GM10248 (cell line): ENCODE data around the gene ZNF775.

Experiments
- CTCF ChIA-PET: fragments of 300-600 bp; sonication (Branson Sonifier 250); formaldehyde crosslinking; extraction: SDS; loops from one replicate; lab custom pipeline; 2021; ENCODE audit warnings: antibody characterized with exemption; lab: Yijun Ruan, JAX
- POLR2A ChIA-PET: fragments of 350-650 bp; sonication (Branson Sonifier 250); formaldehyde crosslinking; extraction: SDS; loops from one replicate; lab custom pipeline; 2020; ENCODE audit warnings: antibody characterized with exemption; lab: Yijun Ruan, JAX
- DNase-seq: peaks from one replicate; pipeline ENCODE4 v3.0.0; 2012; ENCODE audit errors: extremely low spot score
- TF ChIP-seq, protein P1 (sequence below): IDR thresholded peaks from 2 replicates; pipeline ENCODE4 v1.5.1; 2012; ENCODE audit warnings: mild to moderate bottlenecking, low read depth; ENCODE audit errors: extremely low read depth, missing control alignments, control extremely low read depth

Gene ZNF775

GRCh38 chr7:150400788-150401423, 21.8 kb downstream of the ZNF775 start:
- ChIA-PET CTCF (interaction anchor here (0.7 to 2.6 kb wide), 8 partner anchors 9 to 45 kb away, joined by 3 to 8 read pairs (median 3); no protein-coding TSS in a partner anchor), POLR2A (no interaction called here)
- no peak for DNase-seq
- TF ChIP-seq, protein P1, sequence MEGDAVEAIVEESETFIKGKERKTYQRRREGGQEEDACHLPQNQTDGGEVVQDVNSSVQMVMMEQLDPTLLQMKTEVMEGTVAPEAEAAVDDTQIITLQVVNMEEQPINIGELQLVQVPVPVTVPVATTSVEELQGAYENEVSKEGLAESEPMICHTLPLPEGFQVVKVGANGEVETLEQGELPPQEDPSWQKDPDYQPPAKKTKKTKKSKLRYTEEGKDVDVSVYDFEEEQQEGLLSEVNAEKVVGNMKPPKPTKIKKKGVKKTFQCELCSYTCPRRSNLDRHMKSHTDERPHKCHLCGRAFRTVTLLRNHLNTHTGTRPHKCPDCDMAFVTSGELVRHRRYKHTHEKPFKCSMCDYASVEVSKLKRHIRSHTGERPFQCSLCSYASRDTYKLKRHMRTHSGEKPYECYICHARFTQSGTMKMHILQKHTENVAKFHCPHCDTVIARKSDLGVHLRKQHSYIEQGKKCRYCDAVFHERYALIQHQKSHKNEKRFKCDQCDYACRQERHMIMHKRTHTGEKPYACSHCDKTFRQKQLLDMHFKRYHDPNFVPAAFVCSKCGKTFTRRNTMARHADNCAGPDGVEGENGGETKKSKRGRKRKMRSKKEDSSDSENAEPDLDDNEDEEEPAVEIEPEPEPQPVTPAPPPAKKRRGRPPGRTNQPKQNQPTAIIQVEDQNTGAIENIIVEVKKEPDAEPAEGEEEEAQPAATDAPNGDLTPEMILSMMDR, result no peak

DNA sequence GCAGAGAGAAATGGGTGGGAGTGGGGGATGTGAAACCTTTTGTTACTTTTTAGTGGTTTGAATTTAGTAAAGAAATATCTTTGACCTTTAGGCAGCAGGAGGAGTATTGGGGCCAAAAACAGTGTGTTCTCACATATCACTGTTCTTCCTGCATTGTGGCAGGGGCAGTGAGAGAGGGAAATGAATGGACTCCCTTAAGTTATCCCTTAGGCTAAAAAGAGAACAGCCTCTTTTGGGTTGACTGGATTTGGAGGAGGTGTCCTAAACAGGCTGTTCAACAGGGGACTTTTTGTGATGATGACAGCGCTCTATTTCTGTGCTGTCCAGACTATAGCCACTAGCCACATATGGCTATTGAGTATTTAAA, 22.3 kb downstream of the ZNF775 start:
- POLR2A ChIA-PET, result no interaction called here

DNA sequence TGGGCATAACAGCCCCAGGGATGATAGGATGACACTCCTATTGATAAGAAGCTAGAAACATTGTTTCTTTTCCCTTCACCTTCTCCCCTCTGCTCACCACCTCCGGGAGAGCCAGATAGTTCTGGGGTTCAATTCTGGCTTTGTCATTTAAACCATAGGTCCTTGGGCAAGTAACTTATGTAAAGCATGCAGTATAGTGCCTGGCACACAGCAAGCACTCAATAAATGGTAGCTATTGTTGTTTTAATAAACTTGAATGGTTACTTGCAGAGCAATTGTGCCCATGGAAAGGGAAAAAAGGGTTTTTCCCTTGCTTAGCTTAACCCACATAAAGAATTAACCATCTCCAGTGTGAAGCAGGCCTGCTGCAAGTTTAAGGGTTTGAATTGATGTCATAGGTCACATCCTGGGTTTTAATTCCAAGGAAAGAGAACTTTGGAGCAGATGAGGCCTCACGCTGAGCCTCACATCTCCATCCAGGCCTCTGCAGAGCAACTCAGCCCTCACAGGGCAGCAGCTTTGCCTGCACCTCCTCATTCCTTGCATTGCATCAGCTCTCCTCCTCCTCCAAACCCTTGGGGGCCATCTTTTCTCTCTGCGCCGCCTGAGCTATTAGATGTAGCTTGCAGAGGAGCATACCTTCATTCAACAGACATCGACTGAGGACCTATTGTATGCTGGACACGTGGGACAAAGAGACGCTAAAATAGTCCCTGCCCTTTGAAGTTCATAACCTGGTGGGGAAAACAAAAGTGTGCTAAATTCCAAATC, 22.9 kb downstream of the ZNF775 start:
- CTCF ChIA-PET, result interaction anchor here (0.7 to 2.6 kb wide), 8 partner anchors 8 to 47 kb away, joined by 3 to 8 read pairs (median 4); no protein-coding TSS in a partner anchor
- TF ChIP-seq, protein P1, result no peak
- POLR2A ChIA-PET, result no interaction called here
- no peak for DNase-seq

More for the DNA sequence above, 22.3 kb downstream of the ZNF775 start:
- peak; percentile 45 for DNase-seq
- CTCF ChIA-PET, result interaction anchor here (0.7 to 2.6 kb wide), 7 partner anchors 9 to 24 kb away, joined by 3 to 8 read pairs (median 3); no protein-coding TSS in a partner anchor
- TF ChIP-seq, protein P1, result no peak

DNA sequence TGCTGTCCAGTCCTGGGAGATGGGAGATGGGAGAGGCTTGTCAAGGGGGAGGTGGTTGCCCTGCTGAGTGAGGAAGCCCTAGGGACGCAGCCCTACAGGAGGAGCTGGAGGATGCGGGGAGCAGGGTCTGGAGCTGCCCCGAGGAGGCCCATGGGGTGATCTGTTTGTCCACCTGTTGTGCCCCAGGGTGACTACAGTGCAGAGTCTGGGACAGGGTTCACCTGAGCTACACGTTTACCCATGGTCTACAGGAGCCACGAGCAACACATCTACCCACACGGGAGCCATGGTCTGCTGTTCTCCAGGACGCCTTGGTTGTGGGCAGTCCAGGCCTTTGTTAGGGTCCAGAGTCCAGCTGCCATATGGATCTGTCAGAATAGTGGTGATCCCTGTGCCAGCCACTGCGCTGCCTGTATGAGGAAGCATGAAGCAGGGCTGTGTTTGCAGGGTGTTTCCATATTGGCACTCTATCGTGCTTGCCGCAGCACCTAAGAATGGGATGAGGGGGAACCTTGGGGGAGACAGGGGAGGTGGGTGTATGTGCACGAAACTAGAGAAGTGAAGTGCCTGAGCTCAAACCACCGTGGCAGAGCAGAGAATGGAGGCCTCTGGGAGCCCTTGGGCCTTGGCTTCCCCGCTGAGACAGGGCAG, 23.7 kb downstream of the ZNF775 start:
- TF ChIP-seq, protein P1, result no peak
- no peak for DNase-seq
- ChIA-PET CTCF (interaction anchor here (0.9 to 2.1 kb wide), 5 partner anchors 9 to 46 kb away, joined by 3 to 7 read pairs (median 5); no protein-coding TSS in a partner anchor), POLR2A (no interaction called here)

- TF ChIP-seq, protein P1, result no peak
- DNase-seq, result no peak
- CTCF ChIA-PET, result interaction anchor here (0.7 to 1.6 kb wide), 8 partner anchors 9 to 42 kb away, joined by 3 to 6 read pairs (median 3); no protein-coding TSS in a partner anchor
- POLR2A ChIA-PET, result no interaction called here
Observed at GRCh38 chr7:150403376-150404171, 24.4 kb downstream of the ZNF775 start.
